ENCODE data around the gene FCER1G.

Gene FCER1G

DNA sequence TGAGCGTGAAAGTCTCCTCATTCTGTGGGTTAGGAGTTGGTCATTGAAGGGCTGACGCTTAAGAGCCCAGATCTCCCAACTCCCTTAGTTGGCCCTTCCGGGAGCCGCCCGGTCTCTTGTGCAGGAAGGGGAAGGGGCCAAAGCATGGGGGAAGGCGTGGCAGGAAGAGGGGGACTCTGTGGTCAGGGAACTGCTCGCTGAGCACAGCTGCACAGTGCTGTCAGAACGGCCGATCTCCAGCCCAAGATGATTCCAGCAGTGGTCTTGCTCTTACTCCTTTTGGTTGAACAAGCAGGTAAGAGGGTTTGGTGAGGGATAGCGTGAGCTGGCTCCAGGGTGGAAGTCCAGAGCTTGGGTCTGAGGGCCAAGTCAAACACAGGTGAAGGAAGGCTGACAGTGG, at the start of gene FCER1G:
FCER1G (plus strand) TSS at position 220 of the 400 bp plus-strand sequence; CDS start at position 247, 27 bp downstream.
- TF ChIP-seq GATA3 (IDR thresholded peaks at IDR 0.05; ENCODE audit: low read depth, low read length) = no peak
- no peak for TF ChIP-seq GATA2 (IDR thresholded peaks at IDR 0.05; ENCODE audit: low read depth, low read length)

DNA sequence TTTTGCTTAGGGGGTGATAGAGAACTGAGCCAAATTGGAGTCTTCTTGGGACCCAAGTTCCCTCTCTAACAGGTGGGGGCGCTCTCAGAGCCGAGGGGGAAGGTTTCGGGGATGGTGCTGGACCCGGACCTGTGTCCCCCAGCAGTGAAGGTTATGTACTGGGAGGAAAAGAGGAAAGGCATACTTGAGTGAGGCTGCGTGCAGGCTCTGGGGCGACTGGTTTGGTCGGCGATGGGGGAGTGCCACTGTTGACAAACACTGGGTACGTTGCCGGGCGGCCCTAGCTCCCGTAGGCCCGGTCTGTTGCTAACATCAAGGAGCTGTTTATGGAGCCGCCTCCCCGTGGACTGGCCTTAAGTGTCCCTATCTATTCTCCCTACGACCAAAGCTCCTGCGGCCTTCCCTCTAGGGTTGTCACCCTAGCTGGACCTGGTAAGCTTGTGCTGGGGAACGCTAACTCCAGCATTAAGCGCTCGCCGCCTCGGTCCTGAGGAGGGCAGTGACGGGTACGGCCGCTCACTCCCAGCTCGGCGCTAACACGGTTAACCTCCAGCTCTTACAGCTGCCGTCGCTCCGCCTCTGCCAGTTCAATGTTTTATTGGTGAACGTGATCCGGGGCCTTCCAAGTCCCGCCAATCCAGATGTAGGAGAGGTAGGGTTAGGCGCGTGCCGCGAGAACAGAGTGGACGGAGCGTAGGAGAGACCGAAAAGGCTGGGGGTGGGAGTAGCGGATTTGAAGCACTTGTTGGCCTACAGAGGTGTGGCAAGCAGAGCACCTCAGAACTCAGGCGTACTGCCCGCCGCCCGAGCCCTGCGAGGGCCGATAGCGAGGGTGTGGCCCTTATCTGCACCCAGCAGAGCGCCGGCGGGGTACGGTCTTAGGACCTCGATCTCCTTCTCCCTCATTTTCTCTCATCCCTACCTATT, 49.1 kb upstream of the FCER1G start, which contains the start of gene PPOX:
PPOX (plus strand) TSS at position 685 of the 927 bp plus-strand sequence. CDS start 422 bp downstream, outside the sequence.
- TF ChIP-seq GATA2 (IDR thresholded peaks at IDR 0.05; ENCODE audit: low read depth, low read length) (no peak), GATA3 (IDR thresholded peaks at IDR 0.05; ENCODE audit: low read depth, low read length) (no peak)

DNA sequence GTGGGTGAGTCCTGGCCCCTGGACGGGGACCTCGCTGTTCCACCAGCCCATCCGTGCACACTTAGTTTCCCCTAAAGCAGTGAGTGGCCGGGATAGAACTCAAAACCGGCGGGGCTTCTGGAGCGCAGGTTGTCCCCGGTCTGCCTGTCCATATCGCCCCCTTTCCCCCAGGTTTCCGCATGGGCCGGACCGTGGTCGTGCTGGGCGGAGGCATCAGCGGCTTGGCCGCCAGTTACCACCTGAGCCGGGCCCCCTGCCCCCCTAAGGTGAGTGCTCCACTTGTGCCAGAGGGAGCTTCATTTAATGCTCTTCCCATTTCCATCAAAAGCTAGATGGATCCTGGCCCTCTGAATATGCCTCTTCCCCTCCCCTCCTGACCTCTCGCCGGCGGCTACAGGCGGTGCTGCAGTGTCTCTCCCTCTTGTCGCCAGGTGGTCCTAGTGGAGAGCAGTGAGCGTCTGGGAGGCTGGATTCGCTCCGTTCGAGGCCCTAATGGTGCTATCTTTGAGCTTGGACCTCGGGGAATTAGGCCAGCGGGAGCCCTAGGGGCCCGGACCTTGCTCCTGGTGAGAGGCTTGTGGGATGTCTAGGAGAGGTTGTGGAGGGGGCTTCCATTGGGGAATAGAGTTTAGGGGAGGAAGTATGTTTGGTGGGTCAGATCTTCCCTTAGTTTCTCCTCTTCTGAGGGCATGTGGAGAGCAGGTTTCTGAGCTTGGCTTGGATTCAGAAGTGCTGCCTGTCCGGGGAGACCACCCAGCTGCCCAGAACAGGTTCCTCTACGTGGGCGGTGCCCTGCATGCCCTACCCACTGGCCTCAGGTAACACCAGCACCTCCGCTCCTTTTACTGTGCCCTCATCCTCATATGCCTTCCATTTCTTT, 48.2 kb upstream of the FCER1G start:
- TF ChIP-seq GATA3 (IDR thresholded peaks at IDR 0.05; ENCODE audit: low read depth, low read length) (no peak), GATA2 (IDR thresholded peaks at IDR 0.05; ENCODE audit: low read depth, low read length) (no peak)

DNA sequence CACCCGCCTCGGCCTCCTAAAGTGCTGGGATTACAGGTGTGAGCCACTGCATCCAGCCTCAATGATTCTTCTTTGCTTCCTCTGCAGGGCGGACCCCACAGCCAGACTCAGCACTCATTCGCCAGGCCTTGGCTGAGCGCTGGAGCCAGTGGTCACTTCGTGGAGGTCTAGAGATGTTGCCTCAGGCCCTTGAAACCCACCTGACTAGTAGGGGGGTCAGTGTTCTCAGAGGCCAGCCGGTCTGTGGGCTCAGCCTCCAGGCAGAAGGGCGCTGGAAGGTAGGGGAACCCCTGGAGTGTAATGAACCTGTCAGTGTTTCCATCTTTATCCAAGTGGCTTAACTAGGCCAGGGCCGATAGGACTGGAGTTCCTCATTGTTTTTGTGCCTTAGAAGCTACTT, 46.2 kb upstream of the FCER1G start:
- TF ChIP-seq GATA2 (IDR thresholded peaks at IDR 0.05; ENCODE audit: low read depth, low read length) (no peak), GATA3 (IDR thresholded peaks at IDR 0.05; ENCODE audit: low read depth, low read length) (no peak)

DNA sequence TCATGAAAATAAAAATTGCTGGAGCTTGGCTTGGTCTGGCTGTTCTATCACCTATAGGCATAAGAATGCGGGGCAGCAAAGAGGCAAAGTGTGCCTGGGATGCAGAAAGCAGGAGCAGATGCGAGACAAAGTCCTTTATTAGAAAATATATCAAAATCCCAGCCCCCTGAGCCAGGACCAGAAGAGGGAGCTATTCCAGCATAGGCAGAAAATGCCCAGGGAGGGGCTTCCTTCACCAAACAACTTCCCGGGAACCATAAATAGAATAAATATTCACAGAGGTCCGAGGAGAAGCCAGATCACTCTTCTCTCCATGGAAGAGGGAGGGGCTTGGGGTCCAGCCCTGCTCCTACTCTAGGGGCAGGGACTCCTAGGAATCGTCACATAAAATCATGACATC, 43.9 kb upstream of the FCER1G start:
- TF ChIP-seq GATA3 (IDR thresholded peaks at IDR 0.05; ENCODE audit: low read depth, low read length) (no peak), GATA2 (IDR thresholded peaks at IDR 0.05; ENCODE audit: low read depth, low read length) (no peak)

DNA sequence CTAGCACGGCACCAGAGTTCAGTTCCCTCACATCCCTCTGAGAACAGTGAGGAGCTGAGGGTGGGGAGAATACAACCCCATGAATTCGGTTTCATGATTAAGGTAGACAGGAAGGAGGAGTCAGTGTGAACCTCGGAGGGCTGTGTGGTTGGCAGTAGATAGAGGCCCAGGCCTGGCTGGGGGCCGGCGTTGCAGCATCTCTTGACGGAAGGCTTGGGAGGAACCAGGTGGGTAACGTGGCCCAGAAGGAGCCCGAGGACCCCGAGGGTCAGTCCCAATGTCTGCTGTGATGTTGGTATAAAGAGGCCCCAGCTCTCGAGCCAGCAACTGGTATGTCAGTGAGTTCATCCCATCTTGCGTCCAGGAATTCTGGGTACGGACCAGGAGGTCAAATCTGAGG, 43.4 kb upstream of the FCER1G start:
- no peak for TF ChIP-seq GATA2 (IDR thresholded peaks at IDR 0.05; ENCODE audit: low read depth, low read length)
- TF ChIP-seq GATA3 (IDR thresholded peaks at IDR 0.05; ENCODE audit: low read depth, low read length) = no peak

DNA sequence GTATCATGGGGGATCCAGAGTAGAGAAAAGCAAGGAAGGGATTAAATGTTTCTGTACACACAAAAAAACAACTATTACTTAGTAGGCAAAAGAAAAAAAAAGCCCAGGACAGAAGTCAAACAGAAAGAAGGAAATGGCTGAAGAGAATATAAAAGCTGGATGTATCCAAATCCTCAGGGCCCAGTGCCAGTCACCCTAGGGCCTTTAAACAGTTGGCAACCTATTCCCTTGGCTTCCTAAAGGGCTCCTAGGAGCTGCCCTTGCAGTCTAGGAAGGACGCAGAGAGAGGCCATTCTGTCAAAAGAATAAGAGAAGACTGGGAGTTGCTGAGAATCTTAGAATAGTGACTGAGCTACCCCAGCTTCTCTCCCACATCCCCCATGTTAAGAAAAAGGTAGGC, 42.7 kb upstream of the FCER1G start:
- no peak for TF ChIP-seq GATA3 (IDR thresholded peaks at IDR 0.05; ENCODE audit: low read depth, low read length)
- no peak for TF ChIP-seq GATA2 (IDR thresholded peaks at IDR 0.05; ENCODE audit: low read depth, low read length)

DNA sequence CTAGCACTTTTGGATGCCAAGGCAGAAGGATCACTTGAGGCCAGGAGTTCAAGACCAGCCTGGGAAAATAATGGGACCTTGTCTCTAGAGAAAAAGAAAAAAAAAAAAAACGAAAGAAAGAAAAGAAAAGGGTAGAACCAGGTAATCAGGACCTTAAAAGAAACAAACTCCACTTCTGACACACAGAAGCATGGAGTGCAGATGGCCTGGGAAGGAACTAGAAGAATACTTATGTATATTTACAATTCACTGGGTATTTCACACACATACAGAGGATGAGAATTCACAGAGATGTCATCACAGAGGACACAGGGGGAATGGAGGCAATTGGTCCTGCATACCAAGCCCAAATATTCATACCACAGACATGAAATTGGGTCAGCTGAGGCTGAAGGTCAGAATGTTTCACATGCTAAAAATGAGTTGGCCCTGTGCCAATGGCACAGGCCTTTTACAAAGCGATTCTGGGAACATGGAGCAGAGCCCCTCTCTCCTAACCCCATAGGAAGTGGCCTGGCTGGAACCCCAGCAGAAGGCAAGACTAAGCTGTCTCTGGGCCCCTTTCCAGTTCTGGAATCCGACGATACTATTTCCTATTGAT, 42.2 kb upstream of the FCER1G start:
- no peak for TF ChIP-seq GATA3 (IDR thresholded peaks at IDR 0.05; ENCODE audit: low read depth, low read length)
- no peak for TF ChIP-seq GATA2 (IDR thresholded peaks at IDR 0.05; ENCODE audit: low read depth, low read length)

DNA sequence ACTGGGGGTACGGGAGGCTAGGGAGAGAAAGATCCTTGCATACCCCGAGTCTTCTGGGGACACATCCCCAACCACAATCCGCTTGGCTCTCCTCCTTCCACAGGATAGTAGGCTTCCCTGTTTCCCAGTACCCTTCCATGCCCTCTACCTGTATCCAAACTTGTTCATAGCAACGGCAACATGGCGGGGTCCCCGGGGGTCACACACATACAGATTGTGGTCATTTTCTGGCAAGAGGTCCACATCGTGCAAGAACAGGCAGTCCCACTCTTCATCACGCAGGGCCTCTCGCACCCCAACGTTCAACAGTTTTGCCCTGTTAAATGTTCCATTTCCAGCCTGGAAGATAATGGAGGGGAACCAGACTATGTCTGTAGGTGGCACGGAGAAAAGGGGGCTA, 41.4 kb upstream of the FCER1G start:
- no peak for TF ChIP-seq GATA2 (IDR thresholded peaks at IDR 0.05; ENCODE audit: low read depth, low read length)
- no peak for TF ChIP-seq GATA3 (IDR thresholded peaks at IDR 0.05; ENCODE audit: low read depth, low read length)

DNA sequence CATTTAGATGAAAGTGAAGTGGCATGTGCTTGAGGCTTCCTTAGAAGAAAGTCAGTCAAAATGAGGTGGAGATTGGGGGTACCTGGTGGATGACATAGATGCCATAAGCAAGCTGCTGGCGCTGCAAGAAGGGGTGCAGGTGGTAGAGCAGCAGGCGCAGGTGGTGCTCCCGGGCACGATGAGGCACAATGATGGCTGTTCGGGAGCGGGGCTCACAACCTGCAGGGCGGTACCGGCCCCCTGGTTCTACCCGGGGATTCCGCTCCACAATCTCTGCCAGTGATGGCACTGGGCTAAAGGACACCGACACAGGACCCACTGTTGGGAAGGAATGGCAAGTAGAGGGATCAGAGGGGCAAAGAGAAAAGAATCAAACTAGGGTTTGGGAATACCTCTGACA, 40.2 kb upstream of the FCER1G start:
- TF ChIP-seq GATA3 (IDR thresholded peaks at IDR 0.05; ENCODE audit: low read depth, low read length) = no peak
- no peak for TF ChIP-seq GATA2 (IDR thresholded peaks at IDR 0.05; ENCODE audit: low read depth, low read length)

DNA sequence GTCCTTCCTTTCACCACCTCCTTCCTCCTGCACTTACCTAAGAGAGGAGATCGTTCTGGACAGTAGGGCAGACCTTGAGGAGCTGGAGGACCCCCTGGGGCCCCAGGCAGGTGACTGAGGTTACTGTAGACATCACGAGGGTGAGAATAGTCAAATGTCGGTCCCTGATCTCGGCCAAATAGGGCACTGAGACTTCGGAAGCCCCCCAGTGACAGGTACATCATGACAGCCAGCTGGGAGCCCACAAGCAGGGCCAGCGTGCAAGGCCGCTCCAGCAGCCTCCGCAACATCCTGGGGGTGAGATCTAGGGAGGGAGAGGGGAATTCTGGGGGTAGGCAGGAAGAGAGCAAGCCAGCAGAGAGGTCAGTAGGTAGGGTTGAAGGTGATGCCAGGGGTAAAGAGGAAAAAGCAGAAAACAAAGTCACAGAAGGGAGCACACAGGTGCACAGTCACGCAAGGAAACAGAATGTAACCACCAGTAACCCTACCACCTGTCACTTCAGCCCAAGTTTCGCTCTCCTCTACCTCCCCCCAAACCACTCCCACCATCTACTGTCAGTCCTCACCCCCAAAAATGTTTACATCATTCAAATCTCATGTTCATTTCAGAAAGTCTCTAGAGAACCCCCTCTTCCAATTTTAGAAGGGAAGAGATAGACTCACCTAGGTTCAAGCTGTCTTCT, 39.2 kb upstream of the FCER1G start:
- TF ChIP-seq GATA3 (IDR thresholded peaks at IDR 0.05; ENCODE audit: low read depth, low read length) (no peak), GATA2 (IDR thresholded peaks at IDR 0.05; ENCODE audit: low read depth, low read length) (no peak)

DNA sequence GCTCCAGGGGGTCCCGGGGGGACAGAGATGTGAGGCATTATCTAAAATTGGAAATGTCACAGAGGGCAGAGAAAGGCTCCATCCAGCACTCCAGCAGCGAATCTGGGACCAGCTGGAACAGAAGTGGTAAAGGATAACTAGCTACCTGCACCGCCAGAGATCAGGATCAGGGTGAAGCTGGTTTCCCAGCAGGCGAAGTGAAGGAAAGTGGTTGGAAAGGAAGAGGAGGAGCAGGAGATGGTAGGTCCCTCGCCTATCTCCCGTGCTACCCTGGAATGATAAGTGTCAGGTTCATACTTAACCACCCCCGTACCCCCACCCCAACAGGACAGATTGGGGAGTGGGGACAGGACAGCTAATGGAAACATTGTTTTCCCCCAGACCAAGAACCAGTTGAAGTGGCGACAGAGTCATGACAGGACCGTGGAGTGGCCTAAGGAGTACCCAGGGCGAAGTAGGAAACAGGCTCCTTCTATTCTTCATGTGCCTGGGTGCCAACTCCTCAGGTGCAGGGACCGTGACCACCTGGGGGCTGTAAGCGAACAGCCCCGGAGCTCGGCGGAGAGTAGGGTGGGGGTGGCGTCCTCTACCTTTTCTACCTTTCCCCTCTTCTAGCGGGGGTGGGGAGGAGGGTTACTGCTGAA, 38.5 kb upstream of the FCER1G start:
- TF ChIP-seq GATA3 (IDR thresholded peaks at IDR 0.05; ENCODE audit: low read depth, low read length) (no peak), GATA2 (IDR thresholded peaks at IDR 0.05; ENCODE audit: low read depth, low read length) (no peak)
